Lower leg skin (tissue), 3 donors: ENCODE measurements around the gene LDB2.

Source experiments
- CTCF ChIP-seq, 3 donors: fragments of 450-650 bp; IDR thresholded peaks; one replicate each; pipeline ENCODE4 v1.5.1; 2016; ENCODE audit warnings: antibody characterized with exemption in 3 of 3, mild to moderate bottlenecking in 3 of 3, moderate library complexity in 2 of 3
- POLR2A ChIP-seq, 2 donors: fragments of 450-650 bp; IDR thresholded peaks; one replicate each; pipeline ENCODE4 v1.6.1; 2016 to 2017; ENCODE audit warnings: antibody characterized with exemption in 2 of 2, mild to moderate bottlenecking in 1 of 2, moderate library complexity in 1 of 2

- TF ChIP-seq CTCF (IDR thresholded peaks at IDR 0.05) (no peak), POLR2A (IDR thresholded peaks at IDR 0.05) (no peak)
Measured at GRCh38 chr4:16785793-16786527, 112.5 kb downstream of the LDB2 start.
